Stimulated activated naive CD8-positive, alpha-beta T cell treated with anti-CD3 and anti-CD28 coated beads, Interleukin-15, Interleukin-2, amounts not matched to agents 100 ng/mL and 50 ng/mL, for 24 hours (primary cell): ENCODE results near the gene IL23A.
A peak's percentile ranks its signal among the peaks of the same experiment; 100 is the strongest.
"Not testable (repeated sequence)": the region's sequence is repeated elsewhere in the genome, so short reads cannot be mapped to it uniquely, and the experiment has no call there.

Experiments
- H3K27ac Mint-ChIP-seq: one replicate; pipeline ENCODE4 v1.8.0; 2021; ENCODE audit warnings: mild to moderate bottlenecking, mixed read lengths
- H3K27me3 Mint-ChIP-seq: one replicate; pipeline ENCODE4 v1.8.0; 2021; ENCODE audit warnings: mixed read lengths
- H3K36me3 Mint-ChIP-seq: one replicate; pipeline ENCODE4 v1.8.0; 2021; ENCODE audit warnings: low read depth, mixed read lengths
- H3K4me1 Mint-ChIP-seq: one replicate; pipeline ENCODE4 v1.8.0; 2021; ENCODE audit warnings: low read depth, mixed read lengths
- H3K4me3 Mint-ChIP-seq: one replicate; pipeline ENCODE4 v1.8.0; 2021; ENCODE audit warnings: mild to moderate bottlenecking, mixed read lengths
- H3K9me3 Mint-ChIP-seq: one replicate; pipeline ENCODE4 v1.8.0; 2021; ENCODE audit warnings: mixed read lengths

IL23A gene

GRCh38 chr12:56336361-56337167 lies 2.1 kb upstream of the IL23A start:
- Mint-ChIP-seq H3K36me3 (peaks cover 23% of the 10 kb centered on the region), H3K27ac (peak overlapping the region; percentile 45), H3K4me1 (peaks cover 74% of the 10 kb centered on the region), H3K4me3 (no peak overlapping the region), H3K9me3 (no peaks in the 10 kb centered on the region), H3K27me3 (no peaks in the 10 kb centered on the region)

GRCh38 chr12:56337753-56338251 lies 882 bp upstream of the IL23A start:
- Mint-ChIP-seq H3K36me3 (peaks cover 26% of the 10 kb centered on the region), H3K9me3 (no peaks in the 10 kb centered on the region), H3K4me3 (peak overlapping the region; percentile 91), H3K27me3 (no peaks in the 10 kb centered on the region), H3K27ac (peak overlapping the region; percentile 98), H3K4me1 (peaks cover 68% of the 10 kb centered on the region)

- Mint-ChIP-seq H3K9me3 (no peaks in the 10 kb centered on the region), H3K4me3 (peak overlapping the region; percentile 91), H3K27ac (peak overlapping the region; percentile 98), H3K4me1 (peaks cover 55% of the 10 kb centered on the region), H3K36me3 (peaks cover 34% of the 10 kb centered on the region), H3K27me3 (no peaks in the 10 kb centered on the region)
These were observed 406 bp downstream of the IL23A start for GRCh38 chr12:56339158-56339422.

GRCh38 chr12:56341616-56342015 lies 2.9 kb downstream of the IL23A start:
- no peak overlapping the region for H3K27ac Mint-ChIP-seq
- H3K4me3 Mint-ChIP-seq = no peak overlapping the region
- H3K36me3 Mint-ChIP-seq = peaks cover 43% of the 10 kb centered on the region
- no peaks in the 10 kb centered on the region for H3K9me3 Mint-ChIP-seq
- H3K4me1 Mint-ChIP-seq = peaks cover 39% of the 10 kb centered on the region
- H3K27me3 Mint-ChIP-seq = no peaks in the 10 kb centered on the region

GRCh38 chr12:56342290-56342689 lies 3.6 kb downstream of the IL23A start:
- H3K27ac Mint-ChIP-seq, H3K27me3 Mint-ChIP-seq, H3K9me3 Mint-ChIP-seq, H3K4me3 Mint-ChIP-seq: not testable (repeated sequence)
- Mint-ChIP-seq H3K36me3 (peaks cover 47% of the 10 kb centered on the region), H3K4me1 (peaks cover 38% of the 10 kb centered on the region)

DNA sequence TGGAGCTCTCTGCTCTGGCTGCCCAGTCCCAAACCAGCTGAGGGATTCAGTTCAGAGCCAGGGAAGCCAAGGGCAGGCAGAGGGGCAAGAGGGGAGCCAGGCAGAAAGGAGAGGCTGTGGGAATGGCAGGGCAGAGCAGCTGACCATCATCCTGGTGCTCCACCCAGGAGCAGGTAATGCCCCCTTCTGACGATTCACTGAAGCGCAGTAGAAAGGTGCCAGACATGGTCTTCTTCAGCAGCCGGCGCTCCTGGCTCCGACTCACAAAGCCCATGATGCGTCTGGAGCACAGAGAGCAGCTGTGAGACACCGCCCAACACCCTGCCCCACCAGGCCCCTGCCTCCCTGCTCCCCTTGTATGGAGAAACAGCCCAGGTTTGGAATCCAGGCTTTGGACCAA lies 8.0 kb downstream of the IL23A start:
- peaks cover 5% of the 10 kb centered on the region for H3K4me1 Mint-ChIP-seq
- H3K36me3 Mint-ChIP-seq = peaks cover 50% of the 10 kb centered on the region
- H3K27ac Mint-ChIP-seq = peak overlapping the region; percentile 27
- H3K27me3 Mint-ChIP-seq = no peaks in the 10 kb centered on the region
- no peak overlapping the region for H3K4me3 Mint-ChIP-seq
- no peaks in the 10 kb centered on the region for H3K9me3 Mint-ChIP-seq

- not testable (repeated sequence) for H3K27ac Mint-ChIP-seq, H3K4me1 Mint-ChIP-seq, H3K9me3 Mint-ChIP-seq, H3K27me3 Mint-ChIP-seq, H3K4me3 Mint-ChIP-seq
- peaks cover 49% of the 10 kb centered on the region for H3K36me3 Mint-ChIP-seq
These were observed 8.6 kb downstream of the IL23A start for GRCh38 chr12:56347255-56347654.

GRCh38 chr12:56348776-56349175 lies 10.1 kb downstream of the IL23A start:
- Mint-ChIP-seq H3K27ac (no peak overlapping the region), H3K4me3 (no peak overlapping the region), H3K9me3 (no peaks in the 10 kb centered on the region), H3K27me3 (no peaks in the 10 kb centered on the region), H3K36me3 (peaks cover 46% of the 10 kb centered on the region), H3K4me1 (peaks cover 5% of the 10 kb centered on the region)

DNA sequence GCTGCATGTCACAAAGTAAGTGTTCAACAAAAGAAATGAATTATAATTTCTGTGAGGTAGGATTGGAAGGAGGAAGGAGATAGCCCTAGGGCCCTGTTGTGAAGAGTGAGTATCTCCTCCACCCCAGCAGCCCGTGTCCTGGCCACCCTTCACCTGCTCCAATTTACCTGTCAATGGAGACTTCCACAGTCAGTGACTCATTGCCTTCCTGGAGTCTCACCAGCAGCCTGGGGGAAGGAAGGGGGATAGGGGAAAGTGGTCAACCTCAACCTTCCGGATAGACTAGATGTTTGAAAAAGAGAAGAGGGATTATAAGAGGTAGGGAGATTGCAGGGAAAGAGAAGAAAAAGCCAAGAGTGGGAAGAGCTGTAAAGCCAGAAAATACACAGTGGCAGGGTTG lies 12.0 kb downstream of the IL23A start:
- Mint-ChIP-seq H3K4me1 (peaks cover 5% of the 10 kb centered on the region), H3K4me3 (no peak overlapping the region), H3K9me3 (no peaks in the 10 kb centered on the region), H3K36me3 (peaks cover 60% of the 10 kb centered on the region), H3K27me3 (no peaks in the 10 kb centered on the region), H3K27ac (no peak overlapping the region)

- Mint-ChIP-seq H3K4me3 (no peak overlapping the region), H3K27ac (no peak overlapping the region), H3K9me3 (no peaks in the 10 kb centered on the region), H3K36me3 (peaks cover 60% of the 10 kb centered on the region), H3K27me3 (no peaks in the 10 kb centered on the region), H3K4me1 (peaks cover 5% of the 10 kb centered on the region)
These were observed 12.6 kb downstream of the IL23A start for GRCh38 chr12:56351325-56351724.

- Mint-ChIP-seq H3K4me3 (peak overlapping the region; percentile 91), H3K27ac (peak overlapping the region; percentile 92), H3K9me3 (no peaks in the 10 kb centered on the region), H3K4me1 (peaks cover 31% of the 10 kb centered on the region), H3K27me3 (no peaks in the 10 kb centered on the region), H3K36me3 (peaks cover 21% of the 10 kb centered on the region)
These were observed 20.3 kb downstream of the IL23A start for GRCh38 chr12:56358836-56359532.

DNA sequence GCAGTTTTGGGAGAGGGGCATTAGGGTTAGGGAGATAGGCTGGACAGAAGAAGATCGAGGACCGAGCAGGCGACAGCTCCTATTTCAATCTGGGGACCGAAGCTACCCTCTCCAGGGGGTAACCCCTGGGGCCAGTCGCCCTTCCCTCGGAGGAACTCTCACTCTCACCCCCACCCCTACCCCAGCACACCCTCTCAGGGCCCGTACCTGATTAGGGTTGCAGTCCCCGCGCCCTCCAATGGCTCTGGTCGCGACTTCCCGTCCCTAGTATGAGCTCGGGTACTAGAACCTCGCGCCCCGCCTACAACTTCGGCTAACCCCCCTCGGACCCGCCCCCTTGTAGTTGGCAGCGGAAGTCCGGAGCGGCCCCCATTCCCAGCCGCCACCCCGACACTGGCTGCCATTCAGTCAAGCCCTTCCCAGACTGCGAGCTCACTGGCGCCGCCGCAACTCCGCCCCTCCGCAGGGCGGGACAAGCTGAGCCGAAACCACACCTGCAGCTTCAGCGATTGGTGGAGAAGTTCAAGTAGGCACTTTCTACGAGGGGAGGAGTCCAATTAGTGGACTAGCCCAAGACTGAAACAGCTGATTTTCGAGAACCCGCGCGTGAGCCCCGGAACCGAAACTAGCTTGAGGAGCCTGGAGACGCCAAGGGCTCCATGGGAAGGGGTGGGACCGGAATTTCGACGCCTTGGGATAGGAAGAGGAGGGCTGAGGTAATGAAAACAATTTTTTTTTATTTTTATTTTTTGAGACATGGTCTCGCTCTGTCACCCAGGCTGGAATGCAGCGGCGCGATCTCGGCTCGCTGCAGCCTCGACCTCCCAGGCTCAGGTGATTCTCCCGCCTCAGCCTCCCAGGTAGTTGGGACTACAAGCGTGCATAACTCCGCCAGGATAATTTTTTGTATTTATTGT lies 21.4 kb downstream of the IL23A start, which contains the start of gene STAT2:
Gene STAT2 (minus strand): TSS at position 257 of the 917 bp plus-strand sequence. CDS start 3,536 bp downstream, outside the sequence.
- H3K27me3 Mint-ChIP-seq = no peaks in the 10 kb centered on the region
- H3K4me3 Mint-ChIP-seq = peak within 1 kb of the TSS; percentile 91
- peak within 1 kb of the TSS; percentile 92 for H3K27ac Mint-ChIP-seq
- H3K9me3 Mint-ChIP-seq = no peaks in the 10 kb centered on the region
- H3K36me3 Mint-ChIP-seq = peaks cover 10% of the 10 kb centered on the region
- peaks cover 31% of the 10 kb centered on the region for H3K4me1 Mint-ChIP-seq

DNA sequence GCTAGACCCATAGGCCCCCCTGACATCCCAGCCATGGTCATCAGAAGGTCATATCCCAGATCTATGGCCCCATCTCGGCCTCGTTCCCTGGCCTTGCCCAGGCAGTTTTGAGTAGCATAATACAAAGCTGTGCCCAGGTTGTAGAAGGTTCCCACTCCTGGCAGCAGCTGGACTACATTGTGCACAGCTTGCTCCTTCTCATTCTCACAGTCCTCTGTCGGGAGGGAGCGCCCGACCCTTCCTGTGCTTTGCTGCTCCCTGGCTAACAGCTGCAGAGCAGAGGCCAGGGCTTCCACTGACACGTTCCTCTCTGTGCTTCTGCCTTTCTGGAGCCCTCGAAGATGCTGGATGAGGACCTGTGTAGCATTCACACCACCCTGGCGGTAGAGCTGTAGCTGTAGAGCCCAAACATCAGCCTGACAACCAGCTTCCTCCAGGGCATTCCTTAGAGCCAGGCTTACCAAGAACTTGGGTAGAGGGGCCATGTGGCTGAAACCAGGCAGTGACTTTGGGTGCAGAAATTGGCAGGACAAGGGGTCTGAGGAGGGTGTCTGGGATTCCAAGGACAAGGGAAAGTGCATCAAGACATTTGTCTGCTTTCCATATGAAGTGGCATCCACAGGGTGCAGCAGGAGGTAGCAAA lies 22.9 kb downstream of the IL23A start:
- Mint-ChIP-seq H3K36me3 (no peaks in the 10 kb centered on the region), H3K4me3 (peak overlapping the region; percentile 91), H3K27ac (no peak overlapping the region), H3K9me3 (no peaks in the 10 kb centered on the region), H3K4me1 (peaks cover 31% of the 10 kb centered on the region), H3K27me3 (no peaks in the 10 kb centered on the region)
